ENCODE data around the gene TMEM108.
"Not testable (repeated sequence)": the region's sequence is repeated elsewhere in the genome, so short reads cannot be mapped to it uniquely, and the experiment has no call there.

The TMEM108 gene

DNA sequence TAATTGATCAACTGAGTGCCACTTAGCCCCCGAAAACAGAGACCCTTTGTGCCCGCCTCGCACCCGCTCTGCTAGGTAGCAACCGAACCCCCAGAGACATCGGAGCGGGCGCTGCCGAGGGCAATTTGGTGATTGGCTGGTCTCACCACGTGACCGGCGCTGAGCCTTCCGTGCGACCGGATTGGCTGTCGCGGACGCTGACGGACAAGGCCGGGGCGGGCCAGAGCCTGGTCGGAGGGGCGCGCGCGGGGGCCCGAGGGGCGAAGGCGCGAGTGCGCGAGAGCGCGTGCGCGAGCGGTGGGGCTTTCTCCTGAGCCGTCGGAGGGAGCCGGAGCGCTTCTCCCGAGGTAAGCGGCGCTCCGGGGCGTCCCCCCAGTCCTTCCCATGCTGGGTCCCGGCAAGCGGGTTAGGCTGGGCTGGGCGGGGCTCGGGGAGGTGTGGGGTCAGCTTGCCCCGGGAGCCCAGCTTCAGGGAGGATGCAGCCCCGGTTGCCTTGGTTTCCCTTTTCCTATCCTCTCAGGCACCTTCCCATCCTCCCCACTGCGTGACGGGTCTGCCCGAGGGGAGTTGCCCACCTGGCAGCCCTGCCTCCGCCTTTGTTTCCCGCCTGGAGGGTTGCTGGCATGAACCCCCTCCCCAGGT lies at the start of gene TMEM108:
Gene TMEM108 (plus strand): TSS at position 303 of the 642 bp plus-strand sequence.
- DNase-seq (ENCODE audit: low spot score) = no peak

DNA sequence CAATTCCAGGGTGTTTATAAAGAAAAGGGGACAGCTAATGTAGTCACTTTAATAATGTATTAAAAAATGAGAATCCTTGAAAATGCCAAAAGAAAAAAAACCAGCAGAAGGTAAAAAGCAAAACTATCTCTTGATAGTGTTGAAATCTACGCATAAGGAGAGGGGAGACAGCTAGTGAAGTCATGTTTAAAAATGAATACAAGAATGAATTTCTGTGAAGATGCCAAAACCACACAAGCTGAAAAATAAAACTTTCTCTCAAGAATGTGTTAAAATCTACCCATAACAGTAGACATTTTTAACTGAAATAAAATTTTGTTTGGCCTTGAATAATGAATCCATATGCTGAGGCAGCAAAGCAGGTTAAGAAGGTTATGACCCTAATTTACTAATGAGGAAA lies 42.2 kb upstream of the TMEM108 start:
- no peak for DNase-seq (ENCODE audit: low spot score)

DNA sequence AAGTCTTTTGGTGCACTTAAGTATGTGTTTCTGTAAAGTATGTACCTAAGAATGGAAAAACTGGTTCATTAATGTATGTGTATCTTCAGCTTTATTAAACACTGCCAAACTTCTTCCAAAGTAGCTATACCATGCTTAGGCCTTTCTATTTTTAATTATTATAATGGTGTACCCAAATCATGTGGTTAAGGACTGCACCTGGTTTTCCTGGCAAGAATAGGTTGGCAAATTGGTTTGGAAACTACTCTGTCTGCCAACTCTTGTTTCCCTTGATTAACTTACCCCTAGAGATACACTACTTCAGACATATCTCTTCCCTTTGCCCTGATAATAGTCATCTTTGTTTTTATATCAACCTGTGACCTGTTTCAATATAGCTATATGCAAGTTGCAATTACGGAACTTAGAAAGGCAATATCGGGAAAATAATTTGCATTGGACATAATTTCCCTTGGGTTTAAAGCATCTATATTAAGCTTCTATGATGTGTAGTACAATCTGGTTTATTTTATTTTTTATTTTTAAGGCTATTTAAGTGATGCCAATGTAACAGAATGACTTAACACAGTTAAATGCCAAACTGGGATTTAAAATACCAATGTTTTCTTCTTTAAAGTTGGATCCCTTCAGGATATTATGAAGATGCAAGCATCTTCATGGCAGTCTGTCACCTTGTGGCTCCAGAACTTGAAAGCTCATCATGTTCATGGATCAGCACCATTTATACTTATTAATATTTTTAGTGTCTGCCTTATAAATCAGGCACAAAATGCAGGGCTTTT lies 40.6 kb upstream of the TMEM108 start:
- DNase-seq (ENCODE audit: low spot score) = no peak

DNA sequence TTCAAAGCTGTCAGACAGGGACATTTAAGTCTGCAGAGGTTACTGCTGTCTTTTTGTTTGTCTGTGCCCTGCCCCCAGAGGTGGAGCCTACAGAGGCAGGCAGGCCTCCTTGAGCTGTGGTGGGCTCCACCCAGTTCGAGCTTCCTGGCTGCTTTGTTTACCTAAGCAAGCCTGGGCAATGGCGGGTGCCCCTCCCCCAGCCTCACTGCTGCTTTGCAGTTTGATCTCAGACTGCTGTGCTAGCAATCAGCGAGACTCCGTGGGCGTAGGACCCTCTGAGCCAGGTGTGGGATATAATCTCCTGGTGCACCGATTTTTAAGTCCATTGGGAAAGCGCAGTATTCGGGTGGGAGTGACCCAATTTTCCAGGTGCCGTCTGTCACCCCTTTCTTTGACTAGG lies 33.2 kb upstream of the TMEM108 start:
- DNase-seq (ENCODE audit: low spot score) = not testable (repeated sequence)

DNA sequence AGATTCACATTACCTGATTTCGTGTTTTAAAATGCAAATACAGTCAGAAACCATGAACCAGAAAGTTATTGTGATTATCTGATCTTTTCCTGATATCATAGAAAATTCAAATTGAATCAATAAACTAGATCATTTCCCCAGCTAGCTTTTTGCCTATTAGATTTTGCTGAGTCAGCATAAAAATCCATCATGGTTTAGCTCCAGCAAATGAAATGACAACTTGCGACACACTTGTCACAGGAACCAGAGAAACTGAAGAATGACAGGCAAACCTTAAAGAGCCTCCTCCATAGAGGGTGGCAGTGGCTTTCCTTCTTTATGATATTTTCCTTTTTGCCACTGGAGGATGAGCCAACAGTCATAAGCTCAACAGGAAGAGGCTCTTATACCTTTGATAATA lies 30.6 kb upstream of the TMEM108 start:
- DNase-seq (ENCODE audit: low spot score) = no peak

DNA sequence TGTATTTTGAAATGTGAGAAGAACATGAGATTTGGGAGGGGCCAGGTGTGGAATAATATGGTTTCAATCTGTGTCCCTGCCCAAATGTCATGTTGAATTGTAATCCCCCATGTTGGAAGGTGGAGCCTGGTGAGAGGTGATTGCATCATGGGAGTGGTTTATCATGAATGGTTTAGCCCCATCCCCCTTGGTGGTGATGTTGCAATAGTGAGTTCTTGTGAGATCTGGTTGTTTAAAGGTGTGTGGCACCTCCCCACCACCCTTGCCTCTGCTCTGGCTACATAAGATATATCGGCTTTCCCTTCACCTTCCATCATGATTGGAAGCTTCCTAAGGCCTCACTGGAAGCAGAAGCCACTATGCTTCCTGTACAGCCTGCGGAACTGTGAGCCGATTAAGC lies 23.9 kb upstream of the TMEM108 start:
- DNase-seq (ENCODE audit: low spot score) = no peak

DNA sequence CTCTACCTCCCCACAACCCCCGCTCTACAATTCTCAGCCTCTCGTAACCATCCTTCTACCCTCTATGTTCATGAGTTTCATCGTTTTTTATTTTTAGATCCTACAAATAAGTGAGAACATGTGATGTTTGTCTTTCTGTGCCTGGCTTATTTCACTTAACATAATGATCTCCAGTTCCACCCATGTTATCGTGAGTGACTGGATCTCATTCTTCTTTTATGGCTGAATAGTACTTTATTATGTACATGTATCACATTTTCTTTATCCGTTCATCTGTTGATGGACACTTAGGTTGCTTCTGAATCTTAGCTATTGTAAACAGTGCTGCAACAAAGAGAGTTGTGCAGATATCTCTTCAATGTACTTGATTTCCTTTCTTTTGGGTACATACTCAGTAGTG lies 22.6 kb upstream of the TMEM108 start:
- not testable (repeated sequence) for DNase-seq (ENCODE audit: low spot score)

DNA sequence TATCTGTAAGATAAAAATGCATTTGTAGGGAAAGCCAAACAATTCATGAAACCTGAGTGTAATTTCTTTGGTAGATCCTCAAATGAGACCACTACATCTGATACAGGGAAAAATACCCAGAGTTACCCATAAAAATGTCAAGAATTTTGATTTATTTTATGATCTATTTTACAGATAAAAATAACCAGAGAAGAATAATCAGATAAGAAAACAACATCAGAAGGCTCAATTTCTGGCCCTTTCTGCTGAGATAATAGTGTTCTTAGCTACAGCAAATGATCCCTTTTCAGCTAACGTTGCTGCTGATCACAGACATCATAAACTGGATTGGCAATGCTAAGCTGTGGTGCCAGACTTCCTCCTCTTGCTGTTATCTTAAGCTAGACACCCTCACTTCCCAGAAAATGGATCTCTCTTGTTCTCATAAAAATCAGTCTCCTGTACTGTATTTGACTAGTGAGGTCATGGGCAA lies 21.3 kb upstream of the TMEM108 start:
- no peak for DNase-seq (ENCODE audit: low spot score)

DNA sequence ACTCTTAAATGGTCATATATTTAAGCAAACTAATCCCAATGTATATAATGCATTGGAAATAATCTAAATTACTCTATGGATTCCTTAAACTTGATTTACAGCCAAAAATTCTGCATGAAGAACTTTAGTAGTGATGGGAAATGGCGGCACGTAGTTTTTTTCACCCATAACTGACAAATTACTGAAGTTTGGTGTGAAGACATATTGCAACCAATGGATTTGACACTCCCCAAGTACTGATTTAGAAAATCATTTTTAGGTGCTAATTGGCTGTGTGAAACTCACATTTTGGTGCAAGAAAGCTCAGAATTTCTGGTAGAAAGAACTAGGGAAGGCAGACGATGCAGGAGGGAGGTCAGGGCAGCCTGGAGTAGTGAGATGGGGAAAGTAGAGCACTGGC lies 19.3 kb upstream of the TMEM108 start:
- DNase-seq (ENCODE audit: low spot score) = no peak

DNA sequence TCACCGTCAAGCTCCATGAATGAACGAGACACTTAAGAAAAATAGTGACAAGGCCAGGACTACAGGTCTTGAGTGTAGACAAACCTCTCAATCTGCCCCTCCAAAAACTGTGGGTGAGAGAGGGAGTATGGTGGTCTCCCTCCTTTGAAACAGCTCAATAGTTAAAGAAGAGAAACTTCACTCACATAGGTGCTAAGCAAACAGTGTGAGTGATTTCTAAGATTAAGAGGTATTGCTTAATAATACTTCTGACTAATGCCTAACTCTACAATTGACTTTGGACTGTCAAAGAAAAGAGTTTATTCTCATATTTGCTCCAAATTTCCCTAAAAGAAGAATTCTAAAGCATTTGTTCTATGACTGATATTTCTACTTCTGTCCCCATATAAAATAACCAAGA lies 17.0 kb upstream of the TMEM108 start:
- DNase-seq (ENCODE audit: low spot score) = no peak

DNA sequence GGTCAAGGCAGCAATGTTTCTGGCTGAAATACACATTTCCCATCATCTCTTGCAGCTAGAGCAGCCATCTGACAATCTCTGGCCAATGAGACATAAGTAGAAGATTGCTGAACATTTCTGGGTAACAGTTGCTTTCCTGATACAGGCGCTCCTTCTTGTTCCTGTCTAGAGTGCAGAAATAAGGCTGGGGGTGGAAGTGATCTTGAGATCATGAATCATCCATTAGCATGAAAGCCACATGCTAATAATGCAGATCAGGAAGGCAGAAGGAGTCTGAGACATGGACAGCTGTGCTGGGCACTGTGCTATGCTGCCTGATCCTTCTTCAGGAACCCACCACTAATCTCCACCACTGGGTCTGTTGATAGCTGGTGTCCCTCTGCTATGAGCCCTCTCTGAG lies 14.8 kb upstream of the TMEM108 start:
- DNase-seq (ENCODE audit: low spot score) = no peak

DNA sequence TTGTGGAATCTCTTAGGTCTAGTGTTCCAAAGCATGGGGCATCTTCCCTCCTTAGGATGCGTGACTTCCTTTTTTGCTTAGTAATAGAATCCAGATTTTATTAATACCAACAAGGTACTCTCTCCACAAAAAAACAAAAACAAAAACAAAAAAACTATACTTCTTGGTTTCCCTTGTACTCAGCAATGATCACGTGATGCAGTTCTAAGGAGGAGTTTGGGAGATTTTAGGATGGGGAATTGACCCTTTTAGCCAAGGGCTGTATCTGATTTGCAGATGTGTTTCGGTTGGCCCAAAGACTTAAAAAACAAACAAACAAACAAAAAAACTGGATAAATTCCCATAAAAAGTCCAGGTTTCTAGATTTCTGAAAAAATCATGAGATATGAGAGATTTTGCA lies 12.6 kb upstream of the TMEM108 start:
- DNase-seq (ENCODE audit: low spot score) = no peak

DNA sequence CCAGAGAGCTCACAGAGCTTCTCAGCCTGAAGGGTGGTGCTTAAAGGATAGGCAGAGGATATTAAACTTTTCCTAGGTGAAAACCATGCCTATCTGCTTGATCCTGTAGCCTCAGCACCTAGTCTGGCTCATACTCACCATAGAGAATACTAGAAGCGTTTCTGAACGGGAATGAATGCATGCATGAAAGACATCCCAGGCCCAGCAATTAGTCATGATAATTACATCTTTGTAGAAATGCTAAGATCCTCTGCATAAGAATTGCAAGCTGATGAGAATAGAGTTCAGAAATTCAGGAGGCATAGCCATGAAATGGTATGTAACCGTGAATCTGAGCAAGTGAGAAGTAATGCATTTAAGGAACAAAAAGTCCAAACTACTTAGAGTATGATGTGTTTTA lies 5.9 kb upstream of the TMEM108 start:
- no peak for DNase-seq (ENCODE audit: low spot score)

DNA sequence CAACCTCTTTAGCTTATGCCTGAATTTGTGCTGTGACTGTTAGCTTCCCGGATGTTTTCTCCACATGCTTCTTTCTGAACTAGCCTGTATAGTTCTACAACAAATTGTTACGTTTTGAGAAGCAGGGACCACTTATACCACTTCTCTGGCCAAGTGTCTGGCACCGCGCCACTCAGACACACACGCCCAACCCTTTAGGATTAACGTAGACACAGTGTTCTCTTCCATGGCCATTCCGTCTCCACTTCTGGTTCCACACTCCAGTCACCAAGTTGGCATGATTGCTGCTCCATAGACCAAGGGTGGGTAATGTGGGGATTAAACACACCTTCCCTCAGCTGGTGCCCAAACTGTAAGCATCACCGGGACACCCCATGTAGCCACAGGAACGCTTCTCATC lies 755 bp upstream of the TMEM108 start:
- no peak for DNase-seq (ENCODE audit: low spot score)

DNA sequence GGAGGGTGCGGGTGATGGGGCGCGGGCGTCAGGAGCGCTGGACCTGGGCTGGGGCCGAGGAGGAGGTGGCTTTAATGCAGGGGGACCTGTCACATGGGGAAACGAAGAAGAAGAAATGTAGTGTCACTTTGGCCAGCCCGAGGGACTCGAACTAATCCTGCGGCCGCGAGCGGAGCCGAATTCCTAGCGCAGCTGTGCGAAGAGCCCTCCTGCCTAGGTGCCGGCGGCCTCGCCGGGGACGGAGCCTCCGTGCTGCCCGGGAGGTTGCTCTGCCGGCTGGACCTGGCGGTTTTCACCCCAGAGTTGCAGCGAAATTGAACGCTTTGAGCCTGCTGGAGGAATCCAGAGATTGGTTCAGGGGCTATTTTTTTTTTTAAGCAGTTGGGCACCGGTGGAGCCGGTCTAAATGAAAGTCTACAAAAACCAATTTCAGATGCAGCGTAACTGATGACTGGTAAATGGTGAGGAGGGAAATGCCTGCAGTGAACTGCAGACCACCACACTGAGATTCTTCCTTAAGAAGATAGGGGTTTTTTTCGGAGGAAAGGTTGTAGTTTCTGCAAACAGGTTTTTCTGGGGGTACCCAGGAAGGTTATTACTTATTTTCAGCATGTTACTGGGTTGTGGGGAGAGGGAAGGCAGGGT lies 662 bp downstream of the TMEM108 start:
- no peak for DNase-seq (ENCODE audit: low spot score)

DNA sequence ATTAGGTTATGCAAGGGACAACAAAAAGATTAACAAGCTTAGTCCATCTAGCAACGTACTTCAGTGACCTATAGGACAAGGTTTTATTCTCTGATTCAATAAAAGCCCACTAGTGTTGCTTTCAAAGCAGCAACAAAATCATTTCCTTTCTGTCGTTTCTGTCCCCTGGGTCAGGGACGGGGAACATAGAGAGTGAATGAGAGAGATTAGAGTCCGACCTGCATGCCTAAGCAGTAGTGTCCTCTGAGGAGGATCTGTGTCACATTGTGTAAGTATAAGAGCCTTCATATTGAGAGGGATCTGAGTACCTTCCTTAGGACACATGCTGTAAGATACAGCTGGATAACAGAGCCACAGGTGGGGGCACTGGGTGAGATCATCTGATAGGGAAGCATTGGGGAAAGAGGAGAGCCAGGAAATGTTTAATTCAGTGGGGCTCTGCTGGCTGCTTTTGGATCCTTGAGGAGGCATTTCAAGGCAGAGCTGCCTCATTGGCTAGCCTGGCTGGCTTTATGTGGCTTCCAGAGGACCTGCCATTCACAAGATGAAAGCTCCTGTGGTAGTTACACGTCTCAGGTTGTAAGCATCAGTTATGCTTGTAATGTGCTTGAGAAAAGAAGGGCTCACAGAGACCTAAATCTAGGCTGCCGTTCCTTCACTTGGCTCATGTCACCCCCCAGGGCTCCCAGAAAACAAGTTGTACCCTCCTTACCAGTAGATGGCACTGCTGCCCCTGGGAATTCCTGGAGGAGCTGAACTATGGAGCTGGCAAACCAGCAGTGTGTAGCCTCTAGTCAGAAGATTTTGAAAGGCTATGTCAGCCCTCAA lies 2.7 kb downstream of the TMEM108 start:
- peak; percentile 84 for DNase-seq (ENCODE audit: low spot score)

DNA sequence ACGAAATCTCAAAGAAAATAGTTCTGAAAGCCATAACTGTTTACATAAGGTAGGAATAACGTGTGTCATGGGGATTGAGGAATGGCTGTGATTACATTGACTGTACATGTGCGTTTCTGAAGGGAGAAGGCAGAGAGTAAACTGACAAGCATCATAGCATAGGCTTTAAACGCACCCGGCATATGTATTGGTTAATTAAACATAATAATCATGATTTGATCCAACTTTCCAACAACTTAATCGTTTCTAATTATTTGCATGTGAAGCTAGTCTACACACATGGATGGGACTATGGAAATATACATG lies 3.3 kb downstream of the TMEM108 start:
- DNase-seq (ENCODE audit: low spot score) = no peak

DNA sequence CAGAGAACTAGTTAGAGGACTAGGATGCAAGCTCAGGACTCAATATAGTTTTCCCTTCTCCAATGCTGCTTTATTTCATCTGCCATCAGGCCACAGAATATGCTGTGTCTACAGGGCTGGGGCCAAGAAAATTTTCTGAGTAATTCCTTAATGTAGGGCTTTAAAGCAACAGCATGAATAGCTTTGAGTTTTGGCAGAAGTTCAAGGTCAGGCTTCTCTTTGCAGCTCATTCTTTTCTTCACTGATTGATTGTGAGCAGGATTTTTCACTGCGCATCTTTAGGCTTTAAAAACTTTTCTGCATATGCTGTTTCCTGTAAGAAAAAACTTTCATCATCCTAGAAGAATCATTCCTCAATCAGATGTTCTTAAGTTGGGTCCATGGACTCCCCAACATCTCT lies 4.6 kb downstream of the TMEM108 start:
- DNase-seq (ENCODE audit: low spot score) = no peak

DNA sequence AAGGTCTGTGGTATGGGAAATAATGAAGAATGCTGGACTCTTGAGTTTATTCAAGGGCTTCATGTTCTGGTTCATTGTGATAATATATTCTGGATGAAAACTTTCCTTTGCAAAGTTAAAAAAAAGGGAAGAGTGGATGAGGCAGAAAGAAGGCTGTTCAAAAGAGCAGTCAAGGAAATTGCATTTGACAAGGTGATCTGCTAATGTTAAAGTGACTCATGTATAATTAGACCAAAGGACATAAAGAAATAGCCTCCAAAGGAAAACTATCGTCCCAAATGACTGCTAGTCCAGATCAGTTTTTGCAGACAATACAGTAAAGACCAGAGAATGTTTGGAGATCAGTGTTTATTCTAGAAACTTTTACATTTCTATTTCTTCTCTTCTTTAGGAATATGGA lies 9.8 kb downstream of the TMEM108 start:
- no peak for DNase-seq (ENCODE audit: low spot score)

DNA sequence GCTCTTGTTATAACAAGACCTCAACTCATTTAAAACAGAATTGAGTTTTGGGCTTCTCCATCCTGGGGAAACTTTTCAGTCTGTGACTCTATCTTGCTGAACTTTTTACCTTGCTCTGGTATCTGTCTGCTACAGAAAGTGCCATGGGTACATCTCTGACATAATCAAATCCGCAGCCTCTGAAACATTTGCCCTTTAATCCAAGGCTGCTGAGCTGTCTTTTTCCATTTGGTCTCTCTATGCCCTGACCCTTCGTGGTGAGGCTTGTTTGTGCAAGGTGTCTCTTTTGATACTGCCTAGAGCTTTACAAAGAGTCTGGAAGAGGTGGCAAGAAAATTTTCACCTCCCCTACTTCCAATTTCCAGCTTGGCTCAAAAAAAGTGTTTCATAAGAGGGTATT lies 11.3 kb downstream of the TMEM108 start:
- no peak for DNase-seq (ENCODE audit: low spot score)

DNA sequence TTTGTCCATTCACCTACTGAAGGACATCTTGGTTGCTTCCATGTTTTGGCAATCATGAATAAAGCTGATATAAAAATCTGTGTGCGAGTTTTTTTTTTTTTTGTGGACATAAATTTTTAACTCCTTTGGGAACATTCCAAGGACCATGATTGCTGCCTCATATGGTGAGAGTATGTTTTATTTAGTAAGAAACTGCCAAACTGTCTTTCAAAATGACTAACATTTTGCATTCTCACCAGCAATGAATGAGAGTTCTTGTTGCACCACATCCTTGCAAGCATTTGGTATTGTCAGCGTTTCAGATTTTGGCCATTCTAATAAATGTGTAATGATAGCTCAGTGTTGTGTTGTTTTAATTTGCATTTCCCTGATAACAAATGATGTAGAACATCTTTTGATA lies 12.7 kb downstream of the TMEM108 start:
- no peak for DNase-seq (ENCODE audit: low spot score)

DNA sequence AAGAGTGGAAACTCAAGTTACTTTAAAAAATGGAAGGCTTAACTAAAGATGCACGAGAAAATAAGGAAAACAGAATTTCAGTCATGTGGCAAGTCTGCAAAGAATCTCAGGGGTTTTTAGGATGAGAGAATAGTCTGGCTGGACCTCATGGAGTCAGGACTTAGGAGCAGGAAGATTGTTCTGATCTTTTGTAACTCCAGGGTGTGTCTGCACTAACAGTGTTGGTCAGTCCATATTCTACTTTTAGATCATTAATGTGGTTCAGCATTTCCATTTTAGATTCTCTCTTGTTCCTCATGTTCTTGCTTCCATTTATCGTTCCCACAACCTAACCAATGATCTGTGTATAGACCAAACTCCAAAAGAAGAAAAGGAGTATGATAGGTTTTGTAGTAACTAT lies 15.3 kb downstream of the TMEM108 start:
- no peak for DNase-seq (ENCODE audit: low spot score)

DNA sequence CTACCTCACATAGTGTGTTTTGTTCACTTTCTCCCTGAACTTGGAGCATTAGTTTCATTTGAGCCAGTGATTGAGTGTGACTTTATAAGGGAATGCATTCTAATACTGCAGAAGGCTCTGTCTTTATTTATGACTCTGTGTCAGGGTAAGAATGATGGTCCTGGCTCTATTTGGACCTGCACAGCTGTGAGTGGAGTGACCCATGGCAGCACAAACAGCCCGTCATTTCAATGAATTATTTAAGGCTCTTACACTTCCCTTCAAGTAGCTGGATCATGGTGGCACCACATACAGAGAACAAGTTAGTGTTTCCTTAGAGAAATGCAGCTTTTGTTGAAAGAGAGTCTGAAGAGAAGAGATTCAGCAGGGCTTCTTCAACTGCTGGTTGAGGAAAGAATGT lies 16.4 kb downstream of the TMEM108 start:
- DNase-seq (ENCODE audit: low spot score) = no peak
